GM12878 (cell line): ENCODE data around the gene SMIM31. TPM values are rescaled to one million over a fixed set of nuclear protein-coding genes. Genes with fewer than 3 reads are reported as not detected.

ENCODE experiments used
- ATAC-seq: fragments of 200-7000 bp; cut with Tn5 transposase; 3 replicates; pipeline ENCODE4 v1.9.1; 2020; ENCODE audit warnings: mild to moderate bottlenecking, moderate library complexity
- Bru-seq: library from RNA; stranded (reverse); fragments of 400-500 nt; gene quantifications from one replicate; lab custom pipeline; 2021; lab: Mats Ljungman, UMichigan
- BruChase-seq, 2 experiments: library from RNA; stranded (reverse); fragments of 400-500 nt; gene quantifications; one replicate each; lab custom pipeline; 2021; lab: Mats Ljungman, UMichigan
- BruUV-seq: library from RNA; stranded (reverse); fragments of 400-500 nt; replicated peaks from 2 replicates; lab custom pipeline; 2021; lab: Mats Ljungman, UMichigan
- CTCF ChIA-PET: fragments of 300-600 bp; sonication (Branson Sonifier 250); formaldehyde crosslinking; extraction: SDS; loops from one replicate; lab custom pipeline; 2021; ENCODE audit warnings: inconsistent platforms; lab: Yijun Ruan, JAX
- POLR2A ChIA-PET: fragments of 350-600 bp; formaldehyde crosslinking; extraction: SDS; loops from one replicate; lab custom pipeline; 2021; ENCODE audit warnings: inconsistent platforms; lab: Charles Lee
- RAD21 ChIA-PET: fragments of 300-600 bp; sonication (Branson Sonifier 250); formaldehyde crosslinking; loops from one replicate; lab custom pipeline; 2023; ENCODE audit warnings: antibody characterized with exemption; ENCODE audit not compliant: unreplicated experiment; lab: Charles Lee
- SMC1A ChIA-PET: fragments of 300-600 bp; sonication (Branson Sonifier 250); formaldehyde crosslinking; loops from one replicate; lab custom pipeline; 2023; ENCODE audit not compliant: unreplicated experiment, uncharacterized antibody; lab: Charles Lee
- DNase-seq: peaks from one replicate; pipeline ENCODE4 v3.0.0-alpha.2; 2011; ENCODE audit warnings: low read depth, low spot score
- FAIRE-seq: peaks from 3 replicates; lab custom pipeline; 2011; peaks lifted over from hg19 to GRCh38; lab: Jason Lieb, UNC
- H2AFZ ChIP-seq: 2 replicates; pipeline ENCODE4 v1.6.0; 2011; ENCODE audit warnings: low read depth, low read length, control low read depth; ENCODE audit not compliant: control insufficient read depth
- H3K27ac ChIP-seq: 2 replicates; pipeline ENCODE4 v1.5.1; 2011; ENCODE audit warnings: control low read depth; ENCODE audit not compliant: control insufficient read depth, insufficient read depth
- H3K27me3 ChIP-seq, 2 experiments: replicated peaks in 1 of 2; 2 replicates each; pipeline versions ENCODE4 v1.6.0 to v1.6.1; 2011; ENCODE audit warnings: low read length in 1 of 2; ENCODE audit not compliant: control insufficient read depth in 2 of 2, insufficient read depth in 2 of 2
- H3K36me3 ChIP-seq, 2 experiments: 2 replicates each; pipeline ENCODE4 v1.5.1; 2011; ENCODE audit warnings: low read length in 1 of 2; ENCODE audit not compliant: control insufficient read depth in 2 of 2, insufficient read depth in 2 of 2
- H3K4me1 ChIP-seq: 2 replicates; pipeline ENCODE4 v1.6.1; 2011; ENCODE audit warnings: mild to moderate bottlenecking, low read length, moderate library complexity, mixed read lengths; ENCODE audit not compliant: control insufficient read depth, insufficient read depth
- H3K4me2 ChIP-seq: 2 replicates; pipeline ENCODE4 v1.6.0; 2011; ENCODE audit warnings: control low read depth; ENCODE audit not compliant: control insufficient read depth, insufficient read depth
- H3K4me3 ChIP-seq: fragments of 200-600 bp; sonication (generic); 2 replicates; pipeline ENCODE4 v1.5.1; 2016
- H3K79me2 ChIP-seq: 2 replicates; pipeline ENCODE4 v1.6.0; 2011; ENCODE audit warnings: low read length; ENCODE audit not compliant: control insufficient read depth, insufficient read depth
- H3K9ac ChIP-seq: 2 replicates; pipeline ENCODE4 v1.8.0; 2011; ENCODE audit warnings: low read length, control low read depth, mixed read lengths; ENCODE audit not compliant: control insufficient read depth, insufficient read depth
- H3K9me3 ChIP-seq: replicated peaks from 3 replicates; pipeline ENCODE4 v1.5.1; 2011; ENCODE audit warnings: mild to moderate bottlenecking, low read length; ENCODE audit not compliant: control insufficient read depth, insufficient read depth
- H4K20me1 ChIP-seq: 2 replicates; pipeline ENCODE4 v1.6.0; 2011; ENCODE audit not compliant: control insufficient read depth, insufficient read depth
- CREB1 ChIP-seq: IDR thresholded peaks from 2 replicates; pipeline ENCODE4 v1.6.1; 2012; ENCODE audit warnings: low read depth, mild to moderate bottlenecking, inconsistent platforms
- CREM ChIP-seq: IDR thresholded peaks from 2 replicates; pipeline ENCODE4 v1.6.1; 2014; ENCODE audit warnings: antibody characterized with exemption, low read depth
- JUND ChIP-seq: IDR thresholded peaks from 2 replicates; pipeline ENCODE4 v1.6.1; 2012; ENCODE audit warnings: low read depth, mild to moderate bottlenecking, low read length, improper control_type of control experiment, moderate library complexity
- MEF2A ChIP-seq: IDR thresholded peaks from 2 replicates; pipeline ENCODE4 v1.6.1; 2011; ENCODE audit warnings: low read depth, mild to moderate bottlenecking, low read length, moderate library complexity; ENCODE audit not compliant: insufficient read depth
- MYB ChIP-seq: fragments of 150-350 bp; IDR thresholded peaks from 2 replicates; pipeline ENCODE4 v1.6.1; 2014; ENCODE audit warnings: mild to moderate bottlenecking, low read depth, low read length, borderline replicate concordance
- NFXL1 ChIP-seq: fragments of 450-650 bp; IDR thresholded peaks from 2 replicates; pipeline ENCODE4 v1.6.1; 2017; ENCODE audit warnings: antibody characterized with exemption, mild to moderate bottlenecking, borderline replicate concordance
- RFX5 ChIP-seq: IDR thresholded peaks from 2 replicates; pipeline ENCODE4 v1.6.1; 2011; ENCODE audit warnings: low read depth, low read length, improper control_type of control experiment
- SPI1 ChIP-seq: IDR thresholded peaks from 2 replicates; pipeline ENCODE4 v1.6.1; 2011; ENCODE audit warnings: low read depth, mild to moderate bottlenecking, low read length, moderate library complexity, borderline replicate concordance; ENCODE audit not compliant: insufficient read depth
- SRF ChIP-seq, 2 experiments: IDR thresholded peaks; 2 replicates each; pipeline ENCODE4 v1.6.1; 2011; ENCODE audit warnings: low read depth in 2 of 2, low read length in 2 of 2, mild to moderate bottlenecking in 1 of 2, moderate library complexity in 1 of 2
- TAF1 ChIP-seq: IDR thresholded peaks from 2 replicates; pipeline ENCODE4 v1.6.1; 2011; ENCODE audit warnings: mild to moderate bottlenecking, low read depth, low read length, borderline replicate concordance
- TBL1XR1 ChIP-seq: IDR thresholded peaks from 2 replicates; pipeline ENCODE4 v1.6.1; 2012; ENCODE audit warnings: low read depth, low read length, improper control_type of control experiment
- WRNIP1 ChIP-seq: IDR thresholded peaks from 2 replicates; pipeline ENCODE4 v1.6.1; 2011; ENCODE audit warnings: low read depth, low read length, improper control_type of control experiment, borderline replicate concordance
- WGBS: methylation state at CpG from one replicate; pipeline ENCODE4 v1.1.6; 2016; ENCODE audit warnings: low lambda C conversion rate; ENCODE audit not compliant: insufficient replicate concordance, insufficient coverage; ENCODE audit errors: missing lambda C conversion rate; 5-methylcytosine and 5-hydroxymethylcytosine counted together
- in situ Hi-C: fragments of 300-500 bp; cut with MboI; formaldehyde crosslinking; loops from 9 replicates; pipeline ENCODE4 v1.14.3; 2018; ENCODE audit warnings: mixed read lengths
- intact Hi-C: fragments of 100-400 bp; cut with micrococcal nuclease; formaldehyde crosslinking; loops from one replicate; pipeline ENCODE4 v1.14.2; 2022; ENCODE audit not compliant: unreplicated experiment
- long read RNA-seq, 2 experiments: library from polyadenylated mRNA; unstranded; transcript quantifications; one replicate each; pipeline ENCODE4 v2.0.0, GENCODE V29; 2019 to 2020
- polyA minus RNA-seq, 3 experiments: library from RNA; depleted of rRNA, polyadenylated mRNA; stranded (reverse); fragments of >200 nt; gene quantifications; 2 replicates each; pipeline ENCODE4 v1.2.3, GENCODE V29; 2011
- polyA plus RNA-seq, 11 experiments: library from polyadenylated mRNA; depleted of rRNA in 4 of 11; unstranded in 6 of 11; stranded (reverse) in 5 of 11; fragments of >200 nt; fragmentation: Nextera tagmentation in 4 of 11; fragmentation: Illumina TruSeq in 1 of 11; extraction: Ambion mirVana in 4 of 11; extraction: Trizol in 1 of 11; gene quantifications; 1 replicate in 1 of 11; 2 replicates in 10 of 11; pipeline versions ENCODE4 v1.2.1 to v1.2.3, GENCODE V29; 2011 to 2016; ENCODE audit warnings: inconsistent platforms in 2 of 11, missing spikeins in 2 of 11, low read depth in 1 of 11
- total RNA-seq, 4 experiments: library from RNA; depleted of rRNA in 3 of 4; stranded (reverse); fragments of >200 nt in 3 of 4; fragmentation: Illumina TruSeq in 1 of 4; extraction: Trizol in 1 of 4; gene quantifications; 2 replicates each; pipeline versions ENCODE4 v1.2.1 to v1.2.3, GENCODE V29; 2013 to 2021
- TF ChIP-seq, protein P1 (sequence below): IDR thresholded peaks from 2 replicates; pipeline ENCODE4 v1.6.1; 2011; ENCODE audit warnings: low read depth, mild to moderate bottlenecking, low read length, moderate library complexity, borderline replicate concordance; ENCODE audit errors: extremely low read depth

Gene SMIM31
- not detected in 2 replicates for total RNA-seq (2013; cell fraction: nucleolus; rRNA removed)
- total RNA-seq (2014; rRNA removed) (not detected in 2 replicates), total RNA-seq (2014; rRNA removed; fragmentation: Illumina TruSeq; extraction: Trizol) (not detected in 2 replicates), total RNA-seq (2021) (not detected in 2 replicates), polyA plus RNA-seq (2011; rRNA removed) (not detected in 2 replicates), polyA plus RNA-seq (2014; fragmentation: Illumina TruSeq; extraction: Trizol) (not detected in 2 replicates), polyA plus RNA-seq (2014; fragmentation: Nextera tagmentation; extraction: Ambion mirVana) (not detected), polyA plus RNA-seq (2014; rRNA removed) (not detected in 2 replicates), polyA plus RNA-seq (2016; fragmentation: Nextera tagmentation; extraction: Ambion mirVana) (not detected), polyA minus RNA-seq (2011; rRNA and poly(A)+ RNA removed) (not detected in 2 replicates), Bru-seq, nascent RNA (not detected), BruChase-seq, experiment 1, labeled RNA remaining after a 6-hour chase (not detected), BruChase-seq, experiment 2, labeled RNA remaining after a 2-hour chase (not detected)
- polyA plus RNA-seq (2011; ENCODE audit: low read depth), result not detected
- polyA plus RNA-seq (2011; cell fraction: cytosol; rRNA removed), result not detected in 2 replicates
- polyA plus RNA-seq (2011; cell fraction: nucleus; rRNA removed), result not detected in 2 replicates
- polyA plus RNA-seq (2012), result not detected in 2 replicates
- not detected in 2 replicates for polyA minus RNA-seq (2011; cell fraction: cytosol; rRNA and poly(A)+ RNA removed)
- polyA minus RNA-seq (2011; cell fraction: nucleus; rRNA and poly(A)+ RNA removed), result not detected in 2 replicates
- long read RNA-seq, experiment 1, result 0 reads
- long read RNA-seq, experiment 2, result 0 reads

DNA sequence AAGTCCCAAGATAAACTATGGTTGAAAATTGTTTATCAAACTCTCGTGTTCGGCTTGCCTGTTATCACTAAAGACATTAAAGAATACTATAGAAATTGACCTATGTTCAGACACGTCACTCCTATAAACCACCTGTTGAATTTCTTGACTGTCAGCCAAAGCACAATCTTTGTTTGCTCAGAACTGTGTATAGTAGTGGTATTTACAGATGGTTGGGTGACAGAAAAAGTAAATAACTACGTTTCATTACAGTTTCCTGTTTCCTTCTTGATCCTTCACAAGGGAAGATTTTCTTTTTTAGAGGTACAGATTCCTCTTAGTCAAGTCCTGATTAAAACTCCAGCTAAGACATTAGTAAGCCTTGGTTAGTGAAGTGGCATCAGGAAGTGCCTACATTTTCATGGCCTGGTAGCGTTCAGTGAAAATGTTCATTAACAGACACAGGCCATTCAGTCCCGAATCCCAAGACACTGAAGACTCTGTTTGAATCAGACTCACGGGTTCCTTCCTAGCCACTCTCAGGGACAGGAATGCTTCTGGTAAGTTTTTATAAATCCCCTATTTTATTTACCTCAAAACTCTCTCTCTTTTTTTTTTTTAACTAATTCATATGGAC, at the start of gene SMIM31:
TSS of gene SMIM31 (plus strand) at position 259 of the 616 bp plus-strand sequence. CDS start 16,313 bp downstream, outside the sequence.
- WGBS, result 42% methylated on average over 7 of the region's 7 CpGs

More for the DNA sequence above, at the start of gene SMIM31:
- Histone ChIP-seq H3K4me3 (no peak within 1 kb of the TSS), H3K9me3 (no peaks in the 10 kb centered on the region), H3K27ac (no peak within 1 kb of the TSS), H2AFZ (no peak within 1 kb of the TSS), H3K9ac (no peak within 1 kb of the TSS), H4K20me1 (no peaks in the 10 kb centered on the region), H3K79me2 (no peaks in the 10 kb centered on the region), H3K27me3 (no peaks in the 10 kb centered on the region), H3K4me1 (no peaks in the 10 kb centered on the region)
- FAIRE-seq, result no peak
- no peak for DNase-seq
- in situ Hi-C loops, result no loop called here
- SMC1A ChIA-PET, result interaction anchor here (1.1 kb wide), 2 partner anchors 13 to 1198 kb away, joined by 3 to 4 read pairs; no protein-coding TSS in a partner anchor
- POLR2A ChIA-PET, result no interaction called here
- no TSS peak for BruUV-seq
- intact Hi-C loops, result no loop called here
- RAD21 ChIA-PET, result no interaction called here
- no peak for ATAC-seq
- TF ChIP-seq NFXL1 (no peak), WRNIP1 (no peak), JUND (no peak), TBL1XR1 (no peak), SRF (IDR thresholded peaks at IDR 0.05; ENCODE audit: low read depth in 2 of 2, low read length in 2 of 2) (no peak), SPI1 (no peak), CREB1 (no peak), CREM (no peak), MEF2A (no peak), TAF1 (no peak), MYB (no peak), RFX5 (no peak)
- TF ChIP-seq, protein P1, sequence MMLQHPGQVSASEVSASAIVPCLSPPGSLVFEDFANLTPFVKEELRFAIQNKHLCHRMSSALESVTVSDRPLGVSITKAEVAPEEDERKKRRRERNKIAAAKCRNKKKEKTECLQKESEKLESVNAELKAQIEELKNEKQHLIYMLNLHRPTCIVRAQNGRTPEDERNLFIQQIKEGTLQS, result no peak
- TF ChIP-seq, all 136 proteins: peak for 0
- CTCF ChIA-PET, result no interaction called here
- no peaks in the 10 kb centered on the region for H3K36me3 ChIP-seq
- H3K4me2 ChIP-seq, result no peak within 1 kb of the TSS
